Stomach (tissue), 4 donors: ENCODE measurements around the gene LYSMD1.
"Not testable (repeated sequence)": the region's sequence is repeated elsewhere in the genome, so short reads cannot be mapped to it uniquely, and the experiment has no call there.

Experiments used
- CTCF ChIP-seq, 7 experiments: fragments of 450-650 bp in 4 of 7; fragments of 200-600 bp in 3 of 7; sonication (generic) in 3 of 7; IDR thresholded peaks; one replicate each; pipeline ENCODE4 v1.5.1; 2016 to 2019; ENCODE audit warnings: antibody characterized with exemption in 7 of 7, control low read depth in 2 of 7, mild to moderate bottlenecking in 1 of 7
- POLR2A ChIP-seq, 4 donors: fragments of 450-650 bp; IDR thresholded peaks; one replicate each; pipeline ENCODE4 v1.6.1; 2016; ENCODE audit warnings: antibody characterized with exemption in 4 of 4, control low read depth in 2 of 4, mild to moderate bottlenecking in 1 of 4, moderate library complexity in 1 of 4
- POLR2AphosphoS5 ChIP-seq, 3 donors: sonication (generic); formaldehyde crosslinking; IDR thresholded peaks; one replicate each; pipeline ENCODE4 v1.6.1; 2016; ENCODE audit warnings: antibody characterized with exemption in 3 of 3

GRCh38 chr1:151194894-151195594, 29.3 kb upstream of the LYSMD1 start:
- not testable (repeated sequence) for TF ChIP-seq POLR2A, CTCF (IDR thresholded peaks at IDR 0.05)
- TF ChIP-seq POLR2AphosphoS5 (IDR thresholded peaks at IDR 0.05), result peak; percentile 16 to 84 (median 64)
